Colonic mucosa (tissue), 4 donors: ENCODE measurements around the gene TMEM63C. TPM values are rescaled to one million over a fixed set of nuclear protein-coding genes. Genes with fewer than 3 reads are reported as not detected.

Experiments
- DNase-seq: peaks from one replicate; pipeline ENCODE4 v3.0.0-alpha.2; 2020
- H3K27ac ChIP-seq: fragments of 200-600 bp; one replicate; pipeline ENCODE4 v1.8.0; 2021
- H3K27me3 ChIP-seq: fragments of 200-600 bp; one replicate; pipeline ENCODE4 v1.8.0; 2021
- H3K36me3 ChIP-seq: fragments of 200-600 bp; one replicate; pipeline ENCODE4 v1.8.0; 2021
- H3K4me1 ChIP-seq: fragments of 200-600 bp; one replicate; pipeline ENCODE4 v1.8.0; 2021; ENCODE audit warnings: mild to moderate bottlenecking
- H3K4me3 ChIP-seq: fragments of 200-600 bp; one replicate; pipeline ENCODE4 v1.8.0; 2021
- H3K9ac ChIP-seq, 2 donors: one replicate each; pipeline ENCODE4 v1.7.0; 2013; ENCODE audit warnings: control low read depth in 2 of 2, low read depth in 2 of 2, low read length in 2 of 2
- H3K9me3 ChIP-seq: fragments of 200-600 bp; one replicate; pipeline ENCODE4 v1.8.0; 2021
- CTCF ChIP-seq: fragments of 200-600 bp; IDR thresholded peaks from one replicate; pipeline ENCODE4 v1.8.0; 2022; ENCODE audit warnings: antibody characterized with exemption, mild to moderate bottlenecking
- intact Hi-C: fragments of 100-400 bp; cut with DNase I; formaldehyde crosslinking; loops from one replicate; pipeline ENCODE4 v1.14.1; 2022
- total RNA-seq, 2 donors: library from RNA; stranded (reverse); fragmentation: NEBNext Ultra II Directional in 1 of 2; extraction: Animal tissue kit (Norgen Biotek cat#: 25700) in 1 of 2; gene quantifications; one replicate each; pipeline ENCODE4 v1.2.1, GENCODE V29; 2021
- donor health status: healthy.
- donor health status: DM: no; HTN: no; CAD: no.
- donor health status: DM: no; HTN: no; CAD: no.

Gene TMEM63C
- total RNA-seq, 2 donors from 2014 or later, result 5.9 to 13.2 TPM

DNA sequence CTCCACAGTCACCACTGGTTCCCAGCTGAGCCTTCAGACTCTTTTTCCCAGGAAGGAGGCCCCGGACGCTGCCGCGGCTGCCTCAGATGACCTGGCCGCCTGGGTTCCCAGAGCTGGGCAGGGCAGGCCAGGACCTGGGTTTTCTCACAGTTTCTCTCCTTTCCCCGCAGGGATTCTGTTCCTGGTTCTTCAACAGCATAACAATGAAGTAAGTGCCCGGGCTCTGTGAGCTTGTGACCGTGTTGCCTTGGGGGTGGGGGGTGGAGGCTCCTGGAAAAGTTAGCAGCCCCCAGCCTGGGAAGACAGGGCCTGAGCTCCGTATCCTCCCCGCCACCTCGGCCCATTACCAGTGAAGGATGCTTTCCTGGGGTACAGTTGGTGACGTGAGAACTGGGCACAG lies 43.7 kb downstream of the TMEM63C start:
- H3K27me3 ChIP-seq, result no peaks in the 10 kb centered on the region
- H3K4me3 ChIP-seq, result no peak overlapping the region
- H3K4me1 ChIP-seq, result no peaks in the 10 kb centered on the region
- H3K27ac ChIP-seq, result no peak overlapping the region
- H3K9ac ChIP-seq, result no peak overlapping the region
- intact Hi-C loops, result no loop called here
- no peak for TF ChIP-seq CTCF
- H3K9me3 ChIP-seq, result no peaks in the 10 kb centered on the region
- H3K36me3 ChIP-seq, result no peaks in the 10 kb centered on the region
- no peak for DNase-seq

DNA sequence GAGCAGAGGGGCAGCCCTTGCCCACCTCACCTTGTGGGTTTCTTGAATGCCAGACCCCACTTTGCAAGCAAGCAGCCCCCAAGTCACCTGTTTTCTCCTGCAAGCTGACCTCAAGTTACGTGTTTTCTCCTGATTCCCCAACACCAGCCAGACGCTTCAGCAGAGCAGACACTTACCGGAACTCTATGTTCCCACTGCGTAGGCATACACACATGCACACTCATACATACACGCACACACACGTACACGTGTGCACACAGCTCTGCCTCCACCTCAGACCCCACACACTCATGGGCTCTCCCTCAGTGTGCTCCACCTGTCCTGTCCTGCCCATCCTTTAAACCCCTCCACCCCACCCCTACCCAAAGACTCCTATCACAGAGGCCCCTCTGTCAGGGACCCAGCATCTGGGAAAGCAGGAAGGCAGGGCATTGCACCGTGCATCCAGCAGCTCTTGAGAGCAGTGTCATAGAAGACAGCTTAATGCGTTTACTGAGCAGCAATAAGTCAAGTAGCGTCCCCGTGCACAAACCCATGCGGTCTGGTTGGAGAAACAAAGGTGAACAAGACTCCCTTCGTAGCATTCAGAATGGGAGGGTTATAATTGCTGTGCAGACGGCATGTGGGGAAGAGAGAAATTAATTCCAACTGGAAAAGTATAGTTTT lies 44.4 kb downstream of the TMEM63C start:
- no peak overlapping the region for H3K27ac ChIP-seq
- no peak overlapping the region for H3K9ac ChIP-seq
- H3K9me3 ChIP-seq, result no peaks in the 10 kb centered on the region
- H3K4me3 ChIP-seq, result no peak overlapping the region
- H3K36me3 ChIP-seq, result no peaks in the 10 kb centered on the region
- no peak for DNase-seq
- no peaks in the 10 kb centered on the region for H3K4me1 ChIP-seq
- intact Hi-C loops, result no loop called here
- no peaks in the 10 kb centered on the region for H3K27me3 ChIP-seq
- TF ChIP-seq CTCF, result no peak

DNA sequence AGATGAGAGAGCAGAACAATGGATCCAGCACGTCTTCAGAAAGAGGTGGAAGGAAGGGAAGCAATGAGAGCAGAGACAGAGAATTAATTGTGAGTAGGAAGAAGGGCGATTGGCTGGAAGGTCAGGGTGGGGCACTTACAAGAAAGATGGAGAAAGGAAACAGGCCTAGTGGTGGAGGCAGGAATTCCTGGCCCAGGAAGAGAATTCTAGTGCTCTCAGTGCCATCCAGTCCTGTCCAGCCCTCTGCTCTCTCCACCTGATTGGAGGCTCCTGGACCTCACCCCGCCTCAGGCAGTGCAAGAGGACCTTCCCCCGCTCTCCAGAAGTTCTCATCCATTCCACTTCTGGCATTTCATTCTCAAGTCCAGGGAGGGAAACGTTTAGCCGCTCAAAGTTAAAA lies 46.5 kb downstream of the TMEM63C start:
- no peak for DNase-seq
- no peak overlapping the region for H3K27ac ChIP-seq
- intact Hi-C loops, result no loop called here
- no peaks in the 10 kb centered on the region for H3K36me3 ChIP-seq
- H3K9ac ChIP-seq, result no peak overlapping the region
- H3K4me3 ChIP-seq, result no peak overlapping the region
- TF ChIP-seq CTCF, result no peak
- H3K9me3 ChIP-seq, result no peaks in the 10 kb centered on the region
- no peaks in the 10 kb centered on the region for H3K27me3 ChIP-seq
- H3K4me1 ChIP-seq, result no peaks in the 10 kb centered on the region

GRCh38 chr14:77230914-77231313 lies 49.3 kb downstream of the TMEM63C start:
- Histone ChIP-seq H3K27me3 (no peaks in the 10 kb centered on the region), H3K9ac (no peak overlapping the region), H3K9me3 (no peaks in the 10 kb centered on the region), H3K4me1 (no peaks in the 10 kb centered on the region), H3K36me3 (no peaks in the 10 kb centered on the region), H3K27ac (no peak overlapping the region), H3K4me3 (no peak overlapping the region)
- DNase-seq, result no peak
- TF ChIP-seq CTCF, result no peak
- intact Hi-C loops, result no loop called here

DNA sequence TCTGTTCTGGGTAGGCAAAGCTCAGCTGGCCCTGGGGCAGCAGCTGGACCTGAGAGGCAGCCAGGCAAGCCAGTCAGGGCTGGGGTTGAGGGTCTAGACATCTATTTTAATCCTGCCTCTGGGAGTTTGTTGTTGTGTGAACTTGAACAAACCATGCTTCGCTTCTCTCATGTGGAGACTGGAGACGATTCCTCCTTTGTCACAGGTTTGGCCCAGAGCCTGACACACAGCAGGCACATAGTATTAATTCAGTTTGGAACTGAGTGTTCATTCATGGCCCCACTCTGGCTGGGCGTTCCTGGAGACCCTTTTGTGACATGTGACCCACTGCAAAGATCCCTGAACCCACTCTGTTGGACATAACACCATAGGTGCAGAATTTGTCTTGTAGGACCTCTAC lies 50.1 kb downstream of the TMEM63C start:
- TF ChIP-seq CTCF, result no peak

More for the DNA sequence above, 50.1 kb downstream of the TMEM63C start:
- H3K4me3 ChIP-seq, result no peak overlapping the region
- H3K9ac ChIP-seq, result no peak overlapping the region
- no peaks in the 10 kb centered on the region for H3K4me1 ChIP-seq
- H3K27ac ChIP-seq, result no peak overlapping the region
- H3K9me3 ChIP-seq, result no peaks in the 10 kb centered on the region
- intact Hi-C loops, result no loop called here
- DNase-seq, result no peak
- no peaks in the 10 kb centered on the region for H3K36me3 ChIP-seq
- no peaks in the 10 kb centered on the region for H3K27me3 ChIP-seq
